ENCODE data around the gene CRACDL.

- TF ChIP-seq POLR2AphosphoS5 (IDR thresholded peaks at IDR 0.05; ENCODE audit: insufficient read depth, low read depth, low read length) (no peak), POLR2A (IDR thresholded peaks at IDR 0.05; ENCODE audit: low read depth, low read length) (no peak), JUN (IDR thresholded peaks at IDR 0.05; ENCODE audit: borderline replicate concordance, insufficient read depth, insufficient read length, low read depth) (no peak)
- TF ChIP-seq, protein P1, sequence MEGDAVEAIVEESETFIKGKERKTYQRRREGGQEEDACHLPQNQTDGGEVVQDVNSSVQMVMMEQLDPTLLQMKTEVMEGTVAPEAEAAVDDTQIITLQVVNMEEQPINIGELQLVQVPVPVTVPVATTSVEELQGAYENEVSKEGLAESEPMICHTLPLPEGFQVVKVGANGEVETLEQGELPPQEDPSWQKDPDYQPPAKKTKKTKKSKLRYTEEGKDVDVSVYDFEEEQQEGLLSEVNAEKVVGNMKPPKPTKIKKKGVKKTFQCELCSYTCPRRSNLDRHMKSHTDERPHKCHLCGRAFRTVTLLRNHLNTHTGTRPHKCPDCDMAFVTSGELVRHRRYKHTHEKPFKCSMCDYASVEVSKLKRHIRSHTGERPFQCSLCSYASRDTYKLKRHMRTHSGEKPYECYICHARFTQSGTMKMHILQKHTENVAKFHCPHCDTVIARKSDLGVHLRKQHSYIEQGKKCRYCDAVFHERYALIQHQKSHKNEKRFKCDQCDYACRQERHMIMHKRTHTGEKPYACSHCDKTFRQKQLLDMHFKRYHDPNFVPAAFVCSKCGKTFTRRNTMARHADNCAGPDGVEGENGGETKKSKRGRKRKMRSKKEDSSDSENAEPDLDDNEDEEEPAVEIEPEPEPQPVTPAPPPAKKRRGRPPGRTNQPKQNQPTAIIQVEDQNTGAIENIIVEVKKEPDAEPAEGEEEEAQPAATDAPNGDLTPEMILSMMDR (IDR thresholded peaks at IDR 0.05; ENCODE audit: extremely low read depth in 1 of 2, insufficient read depth in 1 of 2, low read depth in 1 of 2, low read length in 2 of 2) = no peak
These were observed 65.4 kb downstream of the CRACDL start for GRCh38 chr2:98870516-98871158.
